Colonic mucosa (tissue), 4 donors: Measurements from ENCODE around the gene IL15RA. TPM values are rescaled to one million over a fixed set of nuclear protein-coding genes. Genes with fewer than 3 reads are reported as not detected.

Experiments
- DNase-seq: peaks from one replicate; pipeline ENCODE4 v3.0.0-alpha.2; 2020
- H3K27ac ChIP-seq: fragments of 200-600 bp; one replicate; pipeline ENCODE4 v1.8.0; 2021
- H3K27me3 ChIP-seq: fragments of 200-600 bp; one replicate; pipeline ENCODE4 v1.8.0; 2021
- H3K36me3 ChIP-seq: fragments of 200-600 bp; one replicate; pipeline ENCODE4 v1.8.0; 2021
- H3K4me1 ChIP-seq: fragments of 200-600 bp; one replicate; pipeline ENCODE4 v1.8.0; 2021; ENCODE audit warnings: mild to moderate bottlenecking
- H3K4me3 ChIP-seq: fragments of 200-600 bp; one replicate; pipeline ENCODE4 v1.8.0; 2021
- H3K9ac ChIP-seq, 2 donors: one replicate each; pipeline ENCODE4 v1.7.0; 2013; ENCODE audit warnings: control low read depth in 2 of 2, low read depth in 2 of 2, low read length in 2 of 2
- H3K9me3 ChIP-seq: fragments of 200-600 bp; one replicate; pipeline ENCODE4 v1.8.0; 2021
- intact Hi-C: fragments of 100-400 bp; cut with DNase I; formaldehyde crosslinking; loops from one replicate; pipeline ENCODE4 v1.14.1; 2022
- total RNA-seq, 2 donors: library from RNA; stranded (reverse); fragmentation: NEBNext Ultra II Directional in 1 of 2; extraction: Animal tissue kit (Norgen Biotek cat#: 25700) in 1 of 2; gene quantifications; one replicate each; pipeline ENCODE4 v1.2.1, GENCODE V29; 2021
- TF ChIP-seq, protein P1 (sequence below): fragments of 200-600 bp; IDR thresholded peaks from one replicate; pipeline ENCODE4 v1.8.0; 2022; ENCODE audit warnings: antibody characterized with exemption, mild to moderate bottlenecking
- donor health status: healthy.
- donor health status: DM: no; HTN: no; CAD: no.
- donor health status: DM: no; HTN: no; CAD: no.

The IL15RA gene
- total RNA-seq, 2 donors from 2014 or later = 11.5 to 16.0 TPM

GRCh38 chr10:6020826-6021225 lies 43.5 kb upstream of the IL15RA start:
- DNase-seq = peak; percentile 15
- intact Hi-C loops = no loop called here
- H3K9ac ChIP-seq = no peak overlapping the region
- H3K4me3 ChIP-seq = no peak overlapping the region
- no peaks in the 10 kb centered on the region for H3K36me3 ChIP-seq
- peaks cover 4% of the 10 kb centered on the region for H3K4me1 ChIP-seq
- TF ChIP-seq, protein P1, sequence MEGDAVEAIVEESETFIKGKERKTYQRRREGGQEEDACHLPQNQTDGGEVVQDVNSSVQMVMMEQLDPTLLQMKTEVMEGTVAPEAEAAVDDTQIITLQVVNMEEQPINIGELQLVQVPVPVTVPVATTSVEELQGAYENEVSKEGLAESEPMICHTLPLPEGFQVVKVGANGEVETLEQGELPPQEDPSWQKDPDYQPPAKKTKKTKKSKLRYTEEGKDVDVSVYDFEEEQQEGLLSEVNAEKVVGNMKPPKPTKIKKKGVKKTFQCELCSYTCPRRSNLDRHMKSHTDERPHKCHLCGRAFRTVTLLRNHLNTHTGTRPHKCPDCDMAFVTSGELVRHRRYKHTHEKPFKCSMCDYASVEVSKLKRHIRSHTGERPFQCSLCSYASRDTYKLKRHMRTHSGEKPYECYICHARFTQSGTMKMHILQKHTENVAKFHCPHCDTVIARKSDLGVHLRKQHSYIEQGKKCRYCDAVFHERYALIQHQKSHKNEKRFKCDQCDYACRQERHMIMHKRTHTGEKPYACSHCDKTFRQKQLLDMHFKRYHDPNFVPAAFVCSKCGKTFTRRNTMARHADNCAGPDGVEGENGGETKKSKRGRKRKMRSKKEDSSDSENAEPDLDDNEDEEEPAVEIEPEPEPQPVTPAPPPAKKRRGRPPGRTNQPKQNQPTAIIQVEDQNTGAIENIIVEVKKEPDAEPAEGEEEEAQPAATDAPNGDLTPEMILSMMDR = no peak
- no peak overlapping the region for H3K27ac ChIP-seq
- no peaks in the 10 kb centered on the region for H3K9me3 ChIP-seq
- H3K27me3 ChIP-seq = no peaks in the 10 kb centered on the region

DNA sequence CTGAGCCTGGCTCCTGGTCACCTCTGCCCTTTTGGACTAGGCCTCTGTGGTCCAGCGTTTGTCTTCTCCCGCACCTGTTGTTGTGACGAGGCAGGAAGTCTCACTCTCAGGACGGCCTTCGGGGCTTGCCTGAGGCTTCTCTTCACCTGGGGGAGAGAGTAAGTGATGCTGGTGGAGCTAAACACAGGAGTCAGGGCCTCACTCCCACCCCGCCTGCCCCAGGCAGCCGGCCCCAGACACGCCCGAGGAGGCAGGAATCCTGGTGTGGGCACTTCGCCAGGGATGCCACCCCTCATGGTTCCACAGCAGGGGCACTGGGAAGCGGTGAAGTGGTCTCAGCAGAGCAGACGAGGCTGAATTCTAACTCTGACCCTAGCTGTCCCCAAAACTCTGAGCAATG lies 42.5 kb upstream of the IL15RA start:
- Histone ChIP-seq H3K9ac (no peak overlapping the region), H3K4me3 (no peak overlapping the region), H3K9me3 (no peaks in the 10 kb centered on the region), H3K4me1 (peaks cover 4% of the 10 kb centered on the region), H3K27ac (no peak overlapping the region), H3K36me3 (no peaks in the 10 kb centered on the region), H3K27me3 (no peaks in the 10 kb centered on the region)
- no peak for DNase-seq
- TF ChIP-seq, protein P1 = no peak
- intact Hi-C loops = loop anchor here (5.0 kb wide), 1 partner anchor 68 kb away; the partner anchor contains the start of gene RBM17

GRCh38 chr10:6019010-6019782 lies 41.9 kb upstream of the IL15RA start:
- TF ChIP-seq, protein P1 = no peak
- Histone ChIP-seq H3K36me3 (no peaks in the 10 kb centered on the region), H3K27me3 (no peaks in the 10 kb centered on the region), H3K27ac (peak overlapping the region; percentile 5), H3K9ac (no peak overlapping the region), H3K4me1 (peaks cover 4% of the 10 kb centered on the region), H3K4me3 (no peak overlapping the region), H3K9me3 (no peaks in the 10 kb centered on the region)
- DNase-seq = no peak
- intact Hi-C loops = loop anchor here (5.0 kb wide), 1 partner anchor 68 kb away; the partner anchor contains the start of gene RBM17

- intact Hi-C loops = loop anchor here (5.0 kb wide), 1 partner anchor 69 kb away; the partner anchor contains the start of gene RBM17
- no peaks in the 10 kb centered on the region for H3K9me3 ChIP-seq
- H3K27ac ChIP-seq = peak overlapping the region; percentile 5
- peaks cover 4% of the 10 kb centered on the region for H3K4me1 ChIP-seq
- TF ChIP-seq, protein P1 = no peak
- peak; percentile 40 for DNase-seq
- no peaks in the 10 kb centered on the region for H3K36me3 ChIP-seq
- no peak overlapping the region for H3K4me3 ChIP-seq
- H3K27me3 ChIP-seq = no peaks in the 10 kb centered on the region
- no peak overlapping the region for H3K9ac ChIP-seq
These were observed 41.1 kb upstream of the IL15RA start for GRCh38 chr10:6018422-6018821.

DNA sequence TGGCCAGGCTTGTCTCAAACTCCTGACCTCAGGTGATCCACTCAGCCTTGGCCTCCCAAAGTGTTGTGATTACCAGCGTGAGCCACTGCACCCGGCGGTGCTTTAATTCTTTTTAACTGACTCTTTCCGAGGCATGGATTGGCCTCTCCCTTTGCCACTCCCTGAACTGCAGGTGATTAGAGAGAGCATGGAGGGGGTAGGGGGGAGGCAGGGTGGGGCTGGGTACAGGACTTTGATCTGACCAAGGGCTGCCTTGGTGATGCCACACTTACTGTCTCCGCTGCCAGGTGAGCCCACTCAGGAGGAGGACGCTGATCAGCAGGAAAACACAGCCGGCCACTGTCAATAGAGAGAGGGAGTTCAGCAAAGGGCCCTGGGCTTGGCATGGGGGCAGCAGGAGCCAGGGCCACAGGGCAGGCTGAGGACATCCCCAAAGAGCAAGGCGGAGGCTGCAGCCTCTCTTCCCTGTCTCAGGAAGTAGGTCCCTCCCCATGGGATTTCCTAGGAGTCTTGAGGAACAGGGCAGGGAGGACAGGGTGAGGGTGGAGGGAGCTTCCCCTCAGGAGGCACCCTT lies 40.5 kb upstream of the IL15RA start:
- peak overlapping the region; percentile 5 for H3K27ac ChIP-seq
- intact Hi-C loops = loop anchor here (5.0 kb wide), 1 partner anchor 69 kb away; the partner anchor contains the start of gene RBM17

More for the DNA sequence above, 40.5 kb upstream of the IL15RA start:
- H3K9ac ChIP-seq = no peak overlapping the region
- no peaks in the 10 kb centered on the region for H3K27me3 ChIP-seq
- H3K36me3 ChIP-seq = no peaks in the 10 kb centered on the region
- no peak overlapping the region for H3K4me3 ChIP-seq
- peaks cover 4% of the 10 kb centered on the region for H3K4me1 ChIP-seq
- TF ChIP-seq, protein P1 = no peak
- no peaks in the 10 kb centered on the region for H3K9me3 ChIP-seq
- DNase-seq = peak; percentile 63
